ENCODE results near the gene UNC79. TPM values are rescaled to one million over a fixed set of nuclear protein-coding genes. Genes with fewer than 3 reads are reported as not detected.

Gene UNC79
- total RNA-seq, 4 donors from 2014 or later: 0.08 to 0.29 (median 0.12) TPM

DNA sequence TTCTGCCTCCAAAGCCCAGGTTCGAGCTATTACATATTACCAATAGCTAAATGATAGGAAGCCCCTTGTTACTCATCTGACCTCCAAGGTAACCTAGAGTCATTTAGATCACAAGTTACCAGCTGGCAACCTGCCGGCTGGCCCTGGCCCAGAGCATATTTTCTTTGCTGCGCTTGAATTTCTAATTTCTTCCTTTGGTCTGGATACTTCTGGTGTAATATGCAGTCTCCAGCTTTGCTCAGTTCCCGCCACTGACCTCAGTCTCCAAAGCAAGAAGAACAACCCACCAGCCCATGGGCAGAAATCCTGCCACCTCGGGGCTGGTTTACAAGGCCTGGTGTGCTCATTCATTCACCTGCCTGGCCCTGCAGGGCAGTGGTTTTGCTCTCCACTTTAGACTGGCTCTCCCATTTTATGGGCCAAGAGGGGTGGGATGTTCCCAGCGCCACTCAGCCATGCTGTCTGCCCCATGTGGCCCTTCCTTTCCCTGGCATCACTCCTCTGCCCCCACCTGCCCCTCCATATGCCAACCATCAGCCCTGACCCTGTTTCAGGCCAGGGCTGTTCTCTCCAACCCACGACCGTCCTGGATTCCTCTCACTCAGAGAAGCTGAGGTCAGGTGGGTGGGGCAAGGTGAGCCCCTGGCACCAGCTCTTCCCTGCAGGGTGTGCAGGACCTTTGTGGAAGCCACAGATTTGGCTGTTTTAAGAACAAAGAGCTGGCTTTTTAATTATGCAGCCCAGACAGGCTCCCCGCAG is 281.5 kb downstream of the UNC79 start:
- WGBS, 2 donors: 29 to 39% methylated on average over 9 of the region's 9 CpGs
- Histone ChIP-seq H3K4me3 (replicated peaks in 1 of 3) (no peak overlapping the region), H3K27me3 (no peaks in the 10 kb centered on the region), H3K4me1 (peaks cover 42 to 50% of the 10 kb centered on the region in 2 donors), H3K27ac (peak overlapping the region; percentile 62 to 81 (median 80)), H3K9me3 (no peaks in the 10 kb centered on the region), H3K36me3 (no peaks in the 10 kb centered on the region)
- peak; percentile 75 to 84 for DNase-seq
- TF ChIP-seq POLR2A (IDR thresholded peaks at IDR 0.05): no peak
- TF ChIP-seq, protein P1, sequence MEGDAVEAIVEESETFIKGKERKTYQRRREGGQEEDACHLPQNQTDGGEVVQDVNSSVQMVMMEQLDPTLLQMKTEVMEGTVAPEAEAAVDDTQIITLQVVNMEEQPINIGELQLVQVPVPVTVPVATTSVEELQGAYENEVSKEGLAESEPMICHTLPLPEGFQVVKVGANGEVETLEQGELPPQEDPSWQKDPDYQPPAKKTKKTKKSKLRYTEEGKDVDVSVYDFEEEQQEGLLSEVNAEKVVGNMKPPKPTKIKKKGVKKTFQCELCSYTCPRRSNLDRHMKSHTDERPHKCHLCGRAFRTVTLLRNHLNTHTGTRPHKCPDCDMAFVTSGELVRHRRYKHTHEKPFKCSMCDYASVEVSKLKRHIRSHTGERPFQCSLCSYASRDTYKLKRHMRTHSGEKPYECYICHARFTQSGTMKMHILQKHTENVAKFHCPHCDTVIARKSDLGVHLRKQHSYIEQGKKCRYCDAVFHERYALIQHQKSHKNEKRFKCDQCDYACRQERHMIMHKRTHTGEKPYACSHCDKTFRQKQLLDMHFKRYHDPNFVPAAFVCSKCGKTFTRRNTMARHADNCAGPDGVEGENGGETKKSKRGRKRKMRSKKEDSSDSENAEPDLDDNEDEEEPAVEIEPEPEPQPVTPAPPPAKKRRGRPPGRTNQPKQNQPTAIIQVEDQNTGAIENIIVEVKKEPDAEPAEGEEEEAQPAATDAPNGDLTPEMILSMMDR (IDR thresholded peaks at IDR 0.05): peak in 1 of 6 experiments; percentile 8
- intact Hi-C loops (cut with DNase I): no loop called here

DNA sequence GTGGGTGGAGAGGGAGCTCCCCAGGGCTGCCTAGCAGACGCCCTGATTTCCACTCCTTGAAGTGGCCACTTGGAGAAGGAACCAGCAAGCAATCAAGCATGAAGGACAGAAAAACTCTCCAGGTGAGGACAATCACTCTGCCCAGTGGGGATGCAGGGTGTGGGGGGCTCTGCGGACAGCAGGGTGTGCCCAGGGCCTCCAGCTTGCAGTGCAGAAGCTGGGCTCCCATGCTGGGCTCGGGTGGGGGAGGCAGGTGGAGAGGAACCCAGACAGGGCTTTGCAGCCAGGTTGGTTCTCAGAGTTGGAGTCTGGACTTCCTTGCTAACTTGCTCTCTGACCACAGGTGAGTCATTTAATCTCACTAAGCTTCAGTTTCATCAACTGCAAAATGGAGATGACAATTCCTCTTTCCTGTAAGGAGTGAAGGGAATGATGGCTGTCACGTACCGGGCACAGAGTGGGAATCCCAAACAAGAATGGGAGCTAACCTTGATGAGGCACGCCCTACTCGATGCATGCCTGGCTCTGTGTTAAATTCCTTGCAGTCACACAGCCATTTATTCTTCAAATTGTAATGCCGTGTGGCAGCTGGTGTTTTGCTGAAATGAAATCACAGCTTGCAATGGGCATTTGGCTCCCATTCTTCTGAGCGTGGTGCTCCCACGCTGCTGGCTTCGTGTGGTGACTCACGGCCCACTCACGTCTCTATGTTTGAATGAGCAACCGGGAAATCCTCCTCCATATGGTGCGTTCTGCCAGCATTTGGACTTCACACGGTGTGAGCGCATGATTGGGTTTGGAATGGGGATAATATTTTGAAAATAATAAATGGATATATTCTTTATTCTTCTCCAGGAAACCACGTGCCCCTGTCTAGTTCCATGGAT is 282.3 kb downstream of the UNC79 start:
- DNase-seq: peak; percentile 79
- peak overlapping the region; percentile 62 to 81 (median 80) for H3K27ac ChIP-seq
- H3K36me3 ChIP-seq: no peaks in the 10 kb centered on the region
- intact Hi-C loops (cut with DNase I): no loop called here
- peaks cover 34 to 42% of the 10 kb centered on the region in 2 donors for H3K4me1 ChIP-seq
- no peaks in the 10 kb centered on the region for H3K9me3 ChIP-seq
- no peak overlapping the region for H3K4me3 ChIP-seq (replicated peaks in 1 of 3)
- H3K27me3 ChIP-seq: no peaks in the 10 kb centered on the region
- no peak for TF ChIP-seq POLR2A (IDR thresholded peaks at IDR 0.05)
- TF ChIP-seq, protein P1 (IDR thresholded peaks at IDR 0.05): no peak
- WGBS, 2 donors: 35 to 37% methylated on average over 16 to 18 of the region's 18 CpGs

DNA sequence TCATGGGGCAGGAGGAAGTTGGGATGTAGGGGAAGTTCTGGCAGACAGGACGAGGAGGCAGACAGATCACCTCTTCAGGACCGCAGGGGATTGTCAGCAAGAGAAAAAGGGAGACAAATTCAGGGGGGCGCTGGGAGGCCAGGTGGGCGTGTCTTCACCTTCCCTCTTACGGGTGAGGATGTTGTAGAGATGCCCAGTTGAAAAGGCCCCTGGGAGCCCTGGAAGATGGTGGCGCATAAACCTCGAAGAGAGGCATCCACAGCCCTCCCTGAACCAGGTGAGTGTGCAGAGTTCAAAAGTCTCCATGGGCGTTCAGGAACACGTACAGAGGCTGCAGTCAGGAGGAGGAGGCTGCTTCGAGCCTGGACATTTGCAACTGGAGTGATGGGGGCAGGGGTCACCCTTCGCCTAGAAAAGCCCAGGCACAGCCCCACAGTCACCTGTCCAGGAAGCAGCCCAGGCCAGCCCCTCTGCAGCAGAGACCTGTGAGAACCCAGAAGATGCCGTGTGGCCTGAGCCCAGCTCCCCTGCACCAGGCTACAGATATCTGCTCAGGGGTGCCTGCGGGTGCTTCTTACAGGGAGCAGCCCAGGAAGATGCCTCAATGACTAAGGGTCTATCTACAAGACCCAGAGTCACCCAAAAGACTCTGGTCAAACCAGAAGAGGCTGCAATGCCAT is 283.1 kb downstream of the UNC79 start:
- no peak overlapping the region for H3K4me3 ChIP-seq (replicated peaks in 1 of 3)
- no peaks in the 10 kb centered on the region for H3K9me3 ChIP-seq
- H3K4me1 ChIP-seq: peaks cover 33 to 37% of the 10 kb centered on the region in 2 donors
- intact Hi-C loops (cut with DNase I): no loop called here
- no peak for DNase-seq
- WGBS, 2 donors: 86 to 90% methylated on average over 12 to 13 of the region's 13 CpGs
- H3K36me3 ChIP-seq: no peaks in the 10 kb centered on the region
- H3K27ac ChIP-seq: peak overlapping the region; percentile 51 to 81 (median 80)
- TF ChIP-seq POLR2A (IDR thresholded peaks at IDR 0.05): no peak
- TF ChIP-seq, protein P1 (IDR thresholded peaks at IDR 0.05): no peak
- no peaks in the 10 kb centered on the region for H3K27me3 ChIP-seq

DNA sequence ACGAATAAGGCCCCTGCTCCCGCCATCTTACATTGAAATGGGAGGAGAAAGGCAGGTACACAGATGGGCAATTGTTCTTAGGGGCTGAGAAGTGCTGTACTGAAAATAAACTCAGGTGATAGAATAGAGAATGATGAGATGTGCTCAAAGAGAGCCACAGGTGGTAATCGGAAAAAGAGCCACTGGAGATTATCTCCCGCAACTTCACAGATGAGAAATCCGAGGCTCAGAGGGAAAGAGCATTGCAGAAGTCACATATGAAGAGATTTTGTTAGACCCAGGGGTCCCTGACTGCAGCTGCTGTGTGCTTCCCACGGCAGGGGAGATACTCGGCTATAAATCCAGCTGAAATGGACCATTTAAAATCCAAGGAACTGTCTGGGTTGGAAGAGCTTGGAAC is 283.9 kb downstream of the UNC79 start:
- Histone ChIP-seq H3K27me3 (no peaks in the 10 kb centered on the region), H3K9me3 (no peaks in the 10 kb centered on the region), H3K27ac (no peak overlapping the region), H3K4me1 (peaks cover 33 to 37% of the 10 kb centered on the region in 2 donors), H3K4me3 (replicated peaks in 1 of 3) (no peak overlapping the region), H3K36me3 (no peaks in the 10 kb centered on the region)
- intact Hi-C loops (cut with DNase I): no loop called here
- no peak for DNase-seq
- WGBS, 2 donors: 85 to 89% methylated on average over 7 of the region's 7 CpGs
- no peak for TF ChIP-seq POLR2A (IDR thresholded peaks at IDR 0.05)
- TF ChIP-seq, protein P1 (IDR thresholded peaks at IDR 0.05): no peak

Data from thyroid gland (tissue), 4 donors.